DND-41 (cell line): ENCODE results near the gene ART3.
A peak's percentile ranks its signal among the peaks of the same experiment; 100 is the strongest.

Source experiments
- ATAC-seq: fragments of 200-7000 bp; cut with Tn5 transposase; 3 replicates; pipeline ENCODE4 v1.9.1; 2021; ENCODE audit warnings: low read depth; ENCODE audit not compliant: insufficient read depth
- DNase-seq: peaks from one replicate; pipeline ENCODE4 v3.0.0-alpha.2; 2020
- H2AFZ ChIP-seq: 2 replicates; pipeline ENCODE4 v1.6.0; 2012; ENCODE audit warnings: low read depth, low read length
- H3K27ac ChIP-seq: 2 replicates; pipeline ENCODE4 v1.5.1; 2012; ENCODE audit warnings: low read length, inconsistent platforms
- H3K27me3 ChIP-seq: fragments of 200-600 bp; sonication (generic); 2 replicates; pipeline ENCODE4 v1.6.0; 2012; ENCODE audit warnings: low read length, mild to moderate bottlenecking, inconsistent platforms; ENCODE audit not compliant: insufficient read depth, poor library complexity
- H3K36me3 ChIP-seq: 2 replicates; pipeline ENCODE4 v1.5.1; 2012; ENCODE audit warnings: low read length, inconsistent platforms; ENCODE audit not compliant: insufficient read depth
- H3K4me1 ChIP-seq: 2 replicates; pipeline ENCODE4 v1.5.1; 2012; ENCODE audit warnings: mild to moderate bottlenecking, low read length; ENCODE audit not compliant: insufficient read depth
- H3K4me2 ChIP-seq: 2 replicates; pipeline ENCODE4 v1.6.0; 2012; ENCODE audit warnings: mild to moderate bottlenecking, moderate library complexity, low read length, inconsistent platforms; ENCODE audit not compliant: insufficient read depth
- H3K4me3 ChIP-seq, 2 experiments: fragments of 200-600 bp in 1 of 2; shearing (Covaris generic) in 1 of 2; 2 replicates each; pipeline ENCODE4 v1.5.1; 2012 to 2016; ENCODE audit warnings: inconsistent platforms in 2 of 2, low read length in 2 of 2, mild to moderate bottlenecking in 2 of 2, low read depth in 1 of 2, moderate library complexity in 1 of 2
- H3K79me2 ChIP-seq: 2 replicates; pipeline ENCODE4 v1.6.0; 2012; ENCODE audit warnings: low read length, inconsistent platforms; ENCODE audit not compliant: insufficient read depth
- H3K9ac ChIP-seq: 2 replicates; pipeline ENCODE4 v1.6.0; 2012; ENCODE audit warnings: low read depth, mild to moderate bottlenecking, inconsistent platforms, low read length, moderate library complexity
- H3K9me3 ChIP-seq: 2 replicates; pipeline ENCODE4 v1.5.1; 2012; ENCODE audit warnings: low read length, moderate library complexity, mild to moderate bottlenecking, inconsistent platforms; ENCODE audit not compliant: insufficient read depth, severe bottlenecking
- H4K20me1 ChIP-seq: 2 replicates; pipeline ENCODE4 v1.6.0; 2012; ENCODE audit warnings: low read length; ENCODE audit not compliant: insufficient read depth
- EZH2 ChIP-seq: IDR thresholded peaks from 3 replicates; pipeline ENCODE4 v1.6.1; 2012; ENCODE audit warnings: borderline replicate concordance, low read depth, mild to moderate bottlenecking, moderate library complexity, low read length, inconsistent platforms; ENCODE audit not compliant: severe bottlenecking
- TF ChIP-seq, protein P1 (sequence below): IDR thresholded peaks from 2 replicates; pipeline ENCODE4 v1.5.1; 2012; ENCODE audit warnings: borderline replicate concordance, low read length, moderate library complexity, mild to moderate bottlenecking; ENCODE audit not compliant: poor library complexity, severe bottlenecking; ENCODE audit errors: extremely low read depth

The ART3 gene

DNA sequence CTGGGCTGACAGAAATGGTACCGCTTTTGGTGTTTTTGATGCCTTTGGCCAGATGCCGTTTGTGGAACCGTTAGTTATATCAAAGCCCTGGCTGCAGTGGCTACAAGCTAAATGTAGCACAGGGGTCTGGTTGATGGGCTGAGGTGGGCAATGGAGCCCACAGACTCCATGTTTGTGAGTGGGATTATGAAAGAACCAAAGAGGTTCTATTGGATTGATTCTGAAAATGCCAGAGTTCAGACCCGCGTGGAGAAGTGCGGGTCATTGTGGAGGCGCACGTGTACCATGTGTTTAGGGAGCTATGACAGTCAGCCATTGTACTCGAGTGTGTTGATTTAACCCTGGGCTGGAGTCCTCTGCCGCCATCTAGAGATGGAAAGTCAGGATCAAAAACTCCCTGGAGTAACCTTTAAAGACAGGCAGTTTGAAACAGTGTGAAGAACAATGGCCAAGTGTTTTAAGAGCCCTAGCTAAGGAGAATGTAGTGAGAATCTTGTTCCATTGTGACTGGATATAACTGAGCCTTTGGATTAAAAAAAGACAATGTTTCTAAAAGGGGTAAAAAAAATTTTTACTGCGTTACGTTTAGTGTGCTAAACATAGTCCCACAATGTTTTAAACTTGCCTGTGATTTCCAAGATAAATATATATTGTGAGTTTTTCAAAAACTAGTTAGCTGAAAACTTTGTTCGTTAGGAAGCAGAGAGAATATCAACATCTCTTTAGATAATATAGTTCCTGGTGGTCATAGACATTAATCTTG is 12.7 kb downstream of the ART3 start:
- H4K20me1 ChIP-seq = no peaks in the 10 kb centered on the region
- H3K27ac ChIP-seq = no peak overlapping the region
- H3K4me2 ChIP-seq = no peak overlapping the region
- H3K4me1 ChIP-seq = no peaks in the 10 kb centered on the region
- peaks cover 6% of the 10 kb centered on the region for H3K27me3 ChIP-seq
- DNase-seq (peak; percentile 28), ATAC-seq (peak; percentile 62; the same call in 2 of the 3 replicates)
- no peaks in the 10 kb centered on the region for H3K36me3 ChIP-seq
- H3K79me2 ChIP-seq = no peaks in the 10 kb centered on the region
- H3K4me3 ChIP-seq = no peak overlapping the region
- no peaks in the 10 kb centered on the region for H3K9me3 ChIP-seq
- H3K9ac ChIP-seq = no peak overlapping the region
- no peak overlapping the region for H2AFZ ChIP-seq
- TF ChIP-seq, protein P1, sequence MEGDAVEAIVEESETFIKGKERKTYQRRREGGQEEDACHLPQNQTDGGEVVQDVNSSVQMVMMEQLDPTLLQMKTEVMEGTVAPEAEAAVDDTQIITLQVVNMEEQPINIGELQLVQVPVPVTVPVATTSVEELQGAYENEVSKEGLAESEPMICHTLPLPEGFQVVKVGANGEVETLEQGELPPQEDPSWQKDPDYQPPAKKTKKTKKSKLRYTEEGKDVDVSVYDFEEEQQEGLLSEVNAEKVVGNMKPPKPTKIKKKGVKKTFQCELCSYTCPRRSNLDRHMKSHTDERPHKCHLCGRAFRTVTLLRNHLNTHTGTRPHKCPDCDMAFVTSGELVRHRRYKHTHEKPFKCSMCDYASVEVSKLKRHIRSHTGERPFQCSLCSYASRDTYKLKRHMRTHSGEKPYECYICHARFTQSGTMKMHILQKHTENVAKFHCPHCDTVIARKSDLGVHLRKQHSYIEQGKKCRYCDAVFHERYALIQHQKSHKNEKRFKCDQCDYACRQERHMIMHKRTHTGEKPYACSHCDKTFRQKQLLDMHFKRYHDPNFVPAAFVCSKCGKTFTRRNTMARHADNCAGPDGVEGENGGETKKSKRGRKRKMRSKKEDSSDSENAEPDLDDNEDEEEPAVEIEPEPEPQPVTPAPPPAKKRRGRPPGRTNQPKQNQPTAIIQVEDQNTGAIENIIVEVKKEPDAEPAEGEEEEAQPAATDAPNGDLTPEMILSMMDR = peak; percentile 49
- TF ChIP-seq EZH2 = no peak

DNA sequence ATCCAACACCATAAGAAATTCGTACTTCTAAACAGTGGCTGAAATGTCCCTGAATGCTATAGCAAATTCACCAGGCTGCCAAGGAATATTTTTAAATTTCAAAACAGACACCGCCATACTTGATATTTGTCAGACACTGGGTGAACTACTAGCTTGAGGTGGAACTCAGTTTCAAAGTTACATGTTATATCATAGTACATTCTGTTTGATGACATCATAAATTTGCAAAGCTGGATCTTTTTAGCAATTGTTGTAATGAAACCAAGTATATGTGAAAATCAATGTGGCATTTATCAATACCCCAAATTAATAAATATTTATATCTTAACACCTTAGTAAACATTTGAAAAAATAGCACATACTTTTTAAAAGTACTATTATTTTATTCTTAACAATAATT is 14.2 kb downstream of the ART3 start:
- TF ChIP-seq EZH2 = no peak
- TF ChIP-seq, protein P1 = no peak
- Histone ChIP-seq H3K27ac (no peak overlapping the region), H3K79me2 (no peaks in the 10 kb centered on the region), H3K4me2 (no peak overlapping the region), H3K36me3 (no peaks in the 10 kb centered on the region), H3K4me3 (no peak overlapping the region), H3K9ac (no peak overlapping the region), H3K27me3 (no peaks in the 10 kb centered on the region), H3K9me3 (no peaks in the 10 kb centered on the region), H3K4me1 (no peaks in the 10 kb centered on the region), H4K20me1 (no peaks in the 10 kb centered on the region), H2AFZ (no peak overlapping the region)
- no peak for ATAC-seq
- DNase-seq = no peak

DNA sequence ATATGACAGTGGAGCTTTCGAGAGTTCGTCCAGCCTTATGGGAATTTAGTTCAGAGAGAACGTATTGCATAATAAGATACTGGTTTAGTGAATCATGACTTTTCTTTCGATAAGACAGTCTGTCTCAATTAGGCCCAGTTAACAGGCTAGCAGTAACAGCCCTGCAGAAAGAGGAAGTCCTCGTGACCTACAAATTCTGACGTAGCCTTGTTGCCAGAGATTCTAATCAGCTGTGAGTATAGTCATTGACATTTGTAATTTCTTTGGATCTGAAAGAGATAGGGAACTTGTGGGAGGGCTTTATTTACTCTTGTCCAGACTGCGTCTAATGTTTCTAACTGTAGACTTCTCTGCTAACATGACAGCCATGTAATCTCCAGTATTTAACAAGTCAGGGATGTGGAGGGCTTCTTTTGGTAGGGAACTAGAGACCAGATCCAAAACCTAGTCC is 15.8 kb downstream of the ART3 start:
- no peak overlapping the region for H3K27ac ChIP-seq
- H3K36me3 ChIP-seq = no peaks in the 10 kb centered on the region
- H3K9ac ChIP-seq = no peak overlapping the region
- no peaks in the 10 kb centered on the region for H4K20me1 ChIP-seq
- H3K9me3 ChIP-seq = no peaks in the 10 kb centered on the region
- no peak overlapping the region for H2AFZ ChIP-seq
- no peaks in the 10 kb centered on the region for H3K79me2 ChIP-seq
- TF ChIP-seq EZH2 = no peak
- TF ChIP-seq, protein P1 = no peak
- peaks cover 2% of the 10 kb centered on the region for H3K27me3 ChIP-seq
- no peak for DNase-seq
- H3K4me3 ChIP-seq = no peak overlapping the region
- no peaks in the 10 kb centered on the region for H3K4me1 ChIP-seq
- no peak for ATAC-seq
- no peak overlapping the region for H3K4me2 ChIP-seq

- H3K9me3 ChIP-seq = no peaks in the 10 kb centered on the region
- no peak overlapping the region for H3K4me3 ChIP-seq
- no peak overlapping the region for H3K4me2 ChIP-seq
- H2AFZ ChIP-seq = no peak overlapping the region
- no peak overlapping the region for H3K27ac ChIP-seq
- H3K4me1 ChIP-seq = no peaks in the 10 kb centered on the region
- peaks cover 6% of the 10 kb centered on the region for H3K27me3 ChIP-seq
- no peak for TF ChIP-seq EZH2
- TF ChIP-seq, protein P1 = no peak
- H3K9ac ChIP-seq = no peak overlapping the region
- no peak for ATAC-seq
- no peaks in the 10 kb centered on the region for H4K20me1 ChIP-seq
- H3K36me3 ChIP-seq = no peaks in the 10 kb centered on the region
- no peaks in the 10 kb centered on the region for H3K79me2 ChIP-seq
- no peak for DNase-seq
These were observed 16.5 kb downstream of the ART3 start for GRCh38 chr4:76091052-76091451.
